Measurements from ENCODE around the gene AFTPH.
A peak's percentile ranks its signal among the peaks of the same experiment; 100 is the strongest.

Gene AFTPH

DNA sequence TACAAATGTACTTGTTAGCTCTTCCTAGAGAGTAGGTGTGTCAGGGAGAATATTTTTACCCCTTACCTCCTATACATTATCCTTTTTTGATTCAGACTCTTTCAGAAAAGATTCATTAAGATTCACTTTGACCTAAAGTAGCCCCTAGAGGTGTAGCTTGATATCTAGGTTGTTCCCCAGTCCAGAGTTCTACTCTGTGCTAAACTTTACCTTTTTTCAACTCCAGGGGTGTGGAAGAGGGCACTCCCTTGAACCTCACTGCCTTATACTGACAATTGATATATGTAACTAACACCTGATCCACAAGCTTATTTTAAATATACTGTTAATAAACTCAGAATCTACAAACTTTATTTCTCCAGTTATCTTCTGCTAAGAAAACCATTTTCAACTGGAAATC is 30.0 kb downstream of the AFTPH start:
- Histone ChIP-seq H3K9ac (ENCODE audit: low read length) (no peak overlapping the region), H3K36me3 (ENCODE audit: low read length) (0 out of 2 replicates have a peak, but pooled peaks cover 4% of the 10 kb centered on the region), H3K79me2 (ENCODE audit: insufficient read depth, low read length) (peaks cover 6% of the 10 kb centered on the region; the same call in 1 of the 2 replicates), H3K27me3 (ENCODE audit: low read length) (no peaks in the 10 kb centered on the region), H4K20me1 (ENCODE audit: low read depth, low read length) (no peaks in the 10 kb centered on the region; the same call in 1 of the 2 replicates), H3K9me2 (replicated peaks; ENCODE audit: insufficient read depth, low read length) (no peaks in the 10 kb centered on the region), H3K4me2 (ENCODE audit: low read depth, low read length, poor library complexity, severe bottlenecking) (no peak overlapping the region), H3K4me3 (ENCODE audit: insufficient read depth, low read length, poor library complexity, severe bottlenecking) (no peak overlapping the region), H3K27ac (ENCODE audit: low read depth, low read length) (no peak overlapping the region), H2AFZ (ENCODE audit: low read depth, low read length, severe bottlenecking) (no peak overlapping the region), H3F3A (ENCODE audit: insufficient read depth) (peaks cover 10% of the 10 kb centered on the region; the same call in 1 of the 2 replicates), H3K9me3 (ENCODE audit: insufficient read depth, low read length) (no peaks in the 10 kb centered on the region)
- TF ChIP-seq EZH2phosphoT487 (conservative IDR thresholded peaks at IDR 0.05; ENCODE audit: low read length) = no peak
- TF ChIP-seq, protein P1, sequence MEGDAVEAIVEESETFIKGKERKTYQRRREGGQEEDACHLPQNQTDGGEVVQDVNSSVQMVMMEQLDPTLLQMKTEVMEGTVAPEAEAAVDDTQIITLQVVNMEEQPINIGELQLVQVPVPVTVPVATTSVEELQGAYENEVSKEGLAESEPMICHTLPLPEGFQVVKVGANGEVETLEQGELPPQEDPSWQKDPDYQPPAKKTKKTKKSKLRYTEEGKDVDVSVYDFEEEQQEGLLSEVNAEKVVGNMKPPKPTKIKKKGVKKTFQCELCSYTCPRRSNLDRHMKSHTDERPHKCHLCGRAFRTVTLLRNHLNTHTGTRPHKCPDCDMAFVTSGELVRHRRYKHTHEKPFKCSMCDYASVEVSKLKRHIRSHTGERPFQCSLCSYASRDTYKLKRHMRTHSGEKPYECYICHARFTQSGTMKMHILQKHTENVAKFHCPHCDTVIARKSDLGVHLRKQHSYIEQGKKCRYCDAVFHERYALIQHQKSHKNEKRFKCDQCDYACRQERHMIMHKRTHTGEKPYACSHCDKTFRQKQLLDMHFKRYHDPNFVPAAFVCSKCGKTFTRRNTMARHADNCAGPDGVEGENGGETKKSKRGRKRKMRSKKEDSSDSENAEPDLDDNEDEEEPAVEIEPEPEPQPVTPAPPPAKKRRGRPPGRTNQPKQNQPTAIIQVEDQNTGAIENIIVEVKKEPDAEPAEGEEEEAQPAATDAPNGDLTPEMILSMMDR (IDR thresholded peaks at IDR 0.05; ENCODE audit: insufficient read depth, low read length, poor library complexity, severe bottlenecking) = no peak

DNA sequence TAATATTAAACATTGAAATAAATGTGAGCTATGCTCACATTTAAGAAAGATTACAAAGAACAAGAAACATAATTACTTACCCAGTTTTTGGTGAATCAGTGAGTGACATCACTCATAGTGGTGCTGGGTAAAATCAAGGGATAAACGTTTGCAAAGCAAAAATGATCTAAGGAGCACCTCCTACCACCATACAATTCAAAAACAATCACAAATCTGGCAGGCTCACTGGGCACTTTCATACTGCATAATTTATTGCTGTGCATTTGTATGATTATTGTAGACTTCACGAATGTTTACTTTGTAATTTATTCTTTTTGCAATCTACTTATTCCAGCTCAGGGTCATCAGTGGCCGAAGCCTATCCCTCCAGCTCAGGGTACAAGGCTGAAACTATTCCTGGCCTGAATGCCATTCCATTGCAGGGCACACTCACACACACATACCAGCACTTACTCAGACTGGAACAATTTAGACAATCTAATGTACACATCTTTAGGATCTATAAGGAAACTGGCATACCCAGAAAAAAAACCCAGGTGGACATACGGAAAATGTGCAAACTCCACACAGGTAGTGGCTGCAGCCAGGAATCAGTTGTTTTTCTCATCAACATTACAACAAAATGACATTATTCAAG is 34.4 kb downstream of the AFTPH start:
- no peak overlapping the region for H3K4me2 ChIP-seq (ENCODE audit: low read depth, low read length, poor library complexity, severe bottlenecking)
- no peaks in the 10 kb centered on the region for H3K9me3 ChIP-seq (ENCODE audit: insufficient read depth, low read length)
- TF ChIP-seq, protein P1 (IDR thresholded peaks at IDR 0.05; ENCODE audit: insufficient read depth, low read length, poor library complexity, severe bottlenecking) = no peak
- TF ChIP-seq EZH2phosphoT487 (conservative IDR thresholded peaks at IDR 0.05; ENCODE audit: low read length) = no peak
- no peaks in the 10 kb centered on the region for H3K9me2 ChIP-seq (replicated peaks; ENCODE audit: insufficient read depth, low read length)
- no peak overlapping the region for H3K9ac ChIP-seq (ENCODE audit: low read length)
- no peak overlapping the region for H3K27ac ChIP-seq (ENCODE audit: low read depth, low read length)
- no peaks in the 10 kb centered on the region for H3K27me3 ChIP-seq (ENCODE audit: low read length)
- H3K79me2 ChIP-seq (ENCODE audit: insufficient read depth, low read length) = peaks cover 13% of the 10 kb centered on the region
- peaks cover 12% of the 10 kb centered on the region; the same call in 1 of the 2 replicates for H3F3A ChIP-seq (ENCODE audit: insufficient read depth)
- H2AFZ ChIP-seq (ENCODE audit: low read depth, low read length, severe bottlenecking) = no peak overlapping the region
- 0 out of 2 replicates have a peak, but pooled peaks cover 4% of the 10 kb centered on the region for H3K36me3 ChIP-seq (ENCODE audit: low read length)
- H4K20me1 ChIP-seq (ENCODE audit: low read depth, low read length) = no peaks in the 10 kb centered on the region
- no peak overlapping the region for H3K4me3 ChIP-seq (ENCODE audit: insufficient read depth, low read length, poor library complexity, severe bottlenecking)

DNA sequence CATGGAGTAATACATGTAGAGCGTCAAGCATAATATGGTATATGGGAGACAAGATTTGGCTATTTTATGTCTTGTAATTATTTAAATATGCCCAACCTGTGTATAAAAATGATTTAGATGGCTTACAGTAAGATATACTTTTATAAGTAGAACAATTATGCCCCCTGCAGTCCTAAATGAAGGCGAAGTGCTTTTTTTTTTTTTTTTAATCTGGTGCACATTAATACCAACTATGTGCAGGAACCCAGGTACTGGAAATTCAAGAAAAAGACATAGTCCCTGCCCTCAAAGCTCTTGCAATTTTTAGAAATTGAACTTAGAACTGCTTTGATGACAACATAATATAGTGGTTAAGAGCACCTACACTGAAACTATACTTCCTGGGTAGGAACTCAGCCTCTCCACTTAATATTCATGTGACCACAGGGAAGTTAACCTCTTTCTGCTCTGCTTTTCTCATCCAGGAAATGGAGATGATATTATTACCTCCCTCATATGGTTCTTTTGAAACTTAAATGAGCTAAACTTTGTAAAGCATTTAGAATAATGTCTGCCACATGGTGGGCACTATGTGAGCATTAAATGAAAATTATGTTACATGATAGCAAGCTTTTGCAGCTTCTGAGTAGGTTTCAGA is 38.1 kb downstream of the AFTPH start:
- H3F3A ChIP-seq (ENCODE audit: insufficient read depth) = peaks cover 6% of the 10 kb centered on the region; the same call in 1 of the 2 replicates
- H3K79me2 ChIP-seq (ENCODE audit: insufficient read depth, low read length) = peaks cover 30% of the 10 kb centered on the region
- H3K27me3 ChIP-seq (ENCODE audit: low read length) = no peaks in the 10 kb centered on the region
- H3K36me3 ChIP-seq (ENCODE audit: low read length) = no peaks in the 10 kb centered on the region
- no peak overlapping the region for H3K4me3 ChIP-seq (ENCODE audit: insufficient read depth, low read length, poor library complexity, severe bottlenecking)
- no peaks in the 10 kb centered on the region for H4K20me1 ChIP-seq (ENCODE audit: low read depth, low read length)
- no peaks in the 10 kb centered on the region for H3K9me3 ChIP-seq (ENCODE audit: insufficient read depth, low read length)
- no peak overlapping the region for H3K27ac ChIP-seq (ENCODE audit: low read depth, low read length)
- no peak overlapping the region for H2AFZ ChIP-seq (ENCODE audit: low read depth, low read length, severe bottlenecking)
- TF ChIP-seq EZH2phosphoT487 (conservative IDR thresholded peaks at IDR 0.05; ENCODE audit: low read length) = no peak
- TF ChIP-seq, protein P1 (IDR thresholded peaks at IDR 0.05; ENCODE audit: insufficient read depth, low read length, poor library complexity, severe bottlenecking) = peak; percentile 66
- H3K9me2 ChIP-seq (replicated peaks; ENCODE audit: insufficient read depth, low read length) = no peaks in the 10 kb centered on the region
- H3K9ac ChIP-seq (ENCODE audit: low read length) = no peak overlapping the region
- no peak overlapping the region for H3K4me2 ChIP-seq (ENCODE audit: low read depth, low read length, poor library complexity, severe bottlenecking)
